K562 (cell line): ENCODE results near the gene HSFX3. TPM values are rescaled to one million over a fixed set of nuclear protein-coding genes. Genes with fewer than 3 reads are reported as not detected.
"Not testable (repeated sequence)": the region's sequence is repeated elsewhere in the genome, so short reads cannot be mapped to it uniquely, and the experiment has no call there.

ENCODE experiments used
- ATAC-seq: fragments of 200-7000 bp; cut with Tn5 transposase; 3 replicates; pipeline ENCODE4 v1.9.1; 2020; ENCODE audit warnings: moderate library complexity
- BruUV-seq: library from RNA; stranded (reverse); fragments of 400-500 nt; replicated peaks from 2 replicates; lab custom pipeline; 2021; lab: Mats Ljungman, UMichigan
- CTCF ChIA-PET: fragments of 300-600 bp; formaldehyde crosslinking; extraction: SDS; loops from one replicate; lab custom pipeline; 2021; ENCODE audit warnings: low intra/inter-chr PET ratio; lab: Yijun Ruan, JAX
- POLR2A ChIA-PET: fragments of 300-600, 350-650 bp; sonication (Branson Sonifier 250); formaldehyde crosslinking; extraction: SDS; loops from one replicate; lab custom pipeline; 2021; ENCODE audit warnings: antibody characterized with exemption, inconsistent platforms; lab: Yijun Ruan, JAX
- DNase-seq, 4 experiments: peaks; one replicate each; pipeline versions ENCODE4 v3.0.0 to v3.0.0-alpha.2; 2011 to 2018; ENCODE audit warnings: low spot score in 3 of 4, mixed read lengths in 3 of 4; ENCODE audit errors: extremely low read depth in 1 of 4
- FAIRE-seq: peaks from 2 replicates; lab custom pipeline; 2011; peaks lifted over from hg19 to GRCh38; lab: Jason Lieb, UNC
- H2AFZ ChIP-seq: 2 replicates; pipeline ENCODE4 v1.6.0; 2011; ENCODE audit warnings: low read depth, low read length, control low read depth, inconsistent platforms
- H3K27ac ChIP-seq: fragments of 200-600 bp; 3 replicates; pipeline ENCODE4 v1.8.0; 2011; ENCODE audit warnings: low read depth, mild to moderate bottlenecking, control low read depth, inconsistent platforms, low read length, moderate library complexity, mixed read lengths; ENCODE audit errors: extremely low read depth
- H3K27me3 ChIP-seq, 2 experiments: fragments of 300-600 bp in 1 of 2; 2 replicates in 1 of 2; 3 replicates in 1 of 2; pipeline versions ENCODE4 v1.6.0 to v1.8.0; 2011; ENCODE audit warnings: inconsistent platforms in 2 of 2, low read length in 2 of 2, mild to moderate bottlenecking in 1 of 2, mixed read lengths in 1 of 2, moderate library complexity in 1 of 2; ENCODE audit not compliant: control insufficient read depth in 2 of 2, insufficient read depth in 2 of 2
- H3K36me3 ChIP-seq: fragments of 300-600 bp; 3 replicates; pipeline ENCODE4 v1.8.0; 2011; ENCODE audit warnings: mild to moderate bottlenecking, low read length, inconsistent platforms; ENCODE audit not compliant: control insufficient read depth, insufficient read depth
- H3K4me1 ChIP-seq, 2 experiments: fragments of 200-600 bp in 1 of 2; replicated peaks in 1 of 2; 2 replicates in 1 of 2; 3 replicates in 1 of 2; pipeline versions ENCODE4 v1.5.1 to v1.8.0; 2011; ENCODE audit warnings: inconsistent platforms in 2 of 2, low read length in 2 of 2, mild to moderate bottlenecking in 1 of 2, mixed read lengths in 1 of 2, moderate library complexity in 1 of 2; ENCODE audit not compliant: control insufficient read depth in 2 of 2, insufficient read depth in 2 of 2
- H3K4me2 ChIP-seq: 2 replicates; pipeline ENCODE4 v1.6.1; 2011; ENCODE audit warnings: low read length, control low read depth, inconsistent platforms, mixed read lengths; ENCODE audit not compliant: insufficient read depth
- H3K4me3 ChIP-seq: fragments of 200-600 bp; sonication (generic), shearing (Covaris generic); 2 replicates; pipeline ENCODE4 v1.5.1; 2016; ENCODE audit warnings: control low read depth, inconsistent platforms
- H3K79me2 ChIP-seq: fragments of 200-600 bp; 3 replicates; pipeline ENCODE4 v1.8.0; 2011; ENCODE audit warnings: low read length, inconsistent platforms; ENCODE audit not compliant: control insufficient read depth, insufficient read depth
- H3K9ac ChIP-seq, 2 experiments: 2 replicates each; pipeline versions ENCODE4 v1.6.0 to v1.6.1; 2011; ENCODE audit warnings: low read depth in 2 of 2, low read length in 2 of 2, control low read depth in 1 of 2, inconsistent platforms in 1 of 2, mild to moderate bottlenecking in 1 of 2, mixed read lengths in 1 of 2; ENCODE audit not compliant: insufficient read depth in 1 of 2
- H3K9me1 ChIP-seq: one replicate; pipeline ENCODE4 v1.6.0; 2011; ENCODE audit warnings: inconsistent platforms, mild to moderate bottlenecking, low read length, moderate library complexity; ENCODE audit not compliant: control insufficient read depth, insufficient read depth
- H3K9me3 ChIP-seq: replicated peaks from 2 replicates; pipeline ENCODE4 v1.5.1; 2011; ENCODE audit warnings: low read depth, low read length, inconsistent platforms; ENCODE audit not compliant: control insufficient read depth, insufficient read depth
- H4K20me1 ChIP-seq: replicated peaks from 2 replicates; pipeline ENCODE4 v1.6.1; 2011; ENCODE audit warnings: low read length, inconsistent platforms, mixed read lengths; ENCODE audit not compliant: control insufficient read depth, insufficient read depth
- ZNF263 ChIP-seq: sonication (generic); formaldehyde crosslinking; IDR thresholded peaks from 2 replicates; pipeline ENCODE4 v1.8.0; 2022; ENCODE audit warnings: mild to moderate bottlenecking, missing genetic modification reagents, borderline replicate concordance
- WGBS: fragments of 100-300 bp; shearing (Covaris generic); methylation state at CpG from one replicate; pipeline ENCODE4 v1.1.6; 2016; ENCODE audit warnings: low coverage, mixed read lengths; ENCODE audit not compliant: insufficient coverage; ENCODE audit errors: missing lambda C conversion rate; 5-methylcytosine and 5-hydroxymethylcytosine counted together
- in situ Hi-C: fragments of 300-500 bp; cut with MboI; formaldehyde crosslinking; loops from 4 replicates; pipeline ENCODE4 v1.15.0; 2018; ENCODE audit warnings: inconsistent platforms, mixed read lengths
- intact Hi-C: fragments of 100-400 bp; cut with micrococcal nuclease; formaldehyde crosslinking; loops from 2 replicates; pipeline ENCODE4 v1.14.2; 2022
- polyA plus RNA-seq, 8 experiments: library from polyadenylated mRNA; depleted of rRNA in 4 of 8; stranded (reverse) in 5 of 8; unstranded in 3 of 8; fragments of >200 nt; fragmentation: Nextera tagmentation in 2 of 8; fragmentation: Illumina TruSeq in 1 of 8; extraction: Ambion mirVana in 2 of 8; extraction: Trizol in 1 of 8; gene quantifications; 2 replicates each; pipeline versions ENCODE4 v1.2.1 to v1.2.3, GENCODE V29; 2011 to 2014; ENCODE audit warnings: inconsistent platforms in 1 of 8, missing spikeins in 1 of 8
- total RNA-seq, 7 experiments: library from RNA; depleted of rRNA in 6 of 7; stranded (reverse); fragments of >200 nt in 6 of 7; fragmentation: Illumina TruSeq in 2 of 7; extraction: Trizol in 2 of 7; gene quantifications; 2 replicates each; pipeline versions ENCODE4 v1.2.1 to v1.2.3, GENCODE V29; 2011 to 2021; ENCODE audit warnings: low replicate concordance in 1 of 7
- TF ChIP-seq, protein P1 (sequence below): IDR thresholded peaks from 2 replicates; pipeline ENCODE4 v1.6.1; 2016; ENCODE audit warnings: missing genetic modification characterization, missing compliant biosample characterization

The HSFX3 gene
- total and polyA plus RNA-seq, 9 of the 15 experiments (the other 6 are each of a cell fraction or from before 2014, with no cell fraction given), result 0.08 to 0.10 TPM; not detected in 7

DNA sequence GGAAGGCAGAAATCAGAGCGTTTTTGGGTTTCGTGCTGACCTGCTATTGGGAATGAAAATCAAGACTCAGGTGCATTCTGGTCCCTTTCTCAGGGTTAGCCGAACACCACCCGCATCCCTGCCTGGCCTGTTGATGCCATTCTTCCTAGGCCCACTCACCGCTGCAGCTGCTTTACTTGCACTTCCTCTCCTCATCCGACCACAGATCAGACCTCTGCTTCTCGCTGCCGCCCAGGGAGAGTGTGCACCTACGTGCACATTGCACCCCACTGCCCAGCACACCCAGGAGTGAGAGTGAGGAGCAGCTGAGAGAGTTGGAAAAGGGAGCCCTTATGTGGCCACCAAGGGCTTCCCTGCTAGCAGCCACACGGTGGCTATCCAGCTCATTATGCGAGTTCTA is 12.2 kb downstream of the HSFX3 start:
- H3K4me1 ChIP-seq, result peaks cover 8 to 16% of the 10 kb centered on the region in 2 experiments; a peak in 4 of 5 replicates
- H3K4me3 ChIP-seq, H2AFZ ChIP-seq, POLR2A ChIA-PET, H3K36me3 ChIP-seq, H3K9me1 ChIP-seq, H3K27me3 ChIP-seq, H3K79me2 ChIP-seq, FAIRE-seq, ATAC-seq, H3K4me2 ChIP-seq, CTCF ChIA-PET, H3K9ac ChIP-seq, H3K27ac ChIP-seq, intact Hi-C loops, H3K9me3 ChIP-seq, H4K20me1 ChIP-seq, DNase-seq, BruUV-seq: not testable (repeated sequence)
- in situ Hi-C loops, result loop anchor here (10.0 kb wide), 1 partner anchor 407 kb away; no protein-coding TSS in a partner anchor
- WGBS, result 73% methylated on average over 5 of the region's 11 CpGs

DNA sequence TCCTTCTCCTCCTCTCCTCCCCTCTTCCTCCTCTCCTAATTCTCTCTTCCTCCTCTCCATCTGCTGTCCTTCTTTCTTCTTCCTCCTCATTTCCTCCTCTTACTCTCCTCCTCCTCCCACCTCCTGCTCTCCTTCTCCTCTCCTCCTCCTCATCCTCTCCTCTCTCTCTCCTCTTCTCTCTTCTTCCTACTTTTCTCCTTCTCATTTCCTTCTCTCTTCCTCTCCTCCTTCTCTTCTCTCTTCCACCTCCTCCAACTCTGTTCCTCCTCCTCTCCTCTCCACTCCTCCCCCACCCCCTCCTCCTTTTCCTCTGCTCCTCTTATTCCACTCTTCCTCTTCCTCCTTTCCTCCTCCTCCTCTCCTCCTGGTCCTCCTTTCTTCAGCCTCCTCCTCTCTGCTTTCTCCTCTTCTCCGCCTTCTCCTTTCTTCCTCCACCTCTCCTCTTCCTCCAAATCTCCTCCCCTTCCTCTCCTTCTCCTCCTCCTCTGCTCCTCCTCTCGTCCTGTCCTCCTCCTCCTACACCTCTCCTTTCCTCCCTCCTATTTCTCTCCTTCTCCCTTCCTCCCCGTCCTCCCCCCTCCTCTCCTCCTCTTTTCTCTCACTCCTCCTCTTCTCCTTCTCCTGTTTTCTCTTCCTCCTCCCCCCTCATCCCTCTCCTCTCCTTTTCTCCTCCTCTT is 14.7 kb downstream of the HSFX3 start:
- WGBS, result no CpG with 5 or more reads among the region's 3 CpGs

DNA sequence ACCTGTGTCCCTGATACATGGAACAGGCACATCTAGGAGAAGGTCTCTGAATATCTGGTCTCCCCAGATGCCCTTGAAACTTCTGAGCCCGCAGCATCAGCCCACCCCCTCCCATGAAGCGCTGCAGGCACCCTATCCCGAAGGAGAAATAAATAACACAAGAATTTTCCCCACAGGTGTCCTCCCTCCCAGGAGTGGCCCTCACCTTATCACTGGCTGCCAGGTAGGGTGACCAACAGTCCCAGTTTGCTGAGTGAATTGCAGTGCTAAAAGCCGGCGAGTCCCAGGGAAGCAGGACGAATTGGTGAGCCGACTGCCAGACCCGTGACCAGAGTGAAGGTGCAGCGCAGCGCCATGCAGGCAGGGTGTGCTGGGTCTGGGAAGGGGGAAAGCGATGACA is 15.7 kb downstream of the HSFX3 start:
- WGBS, result 66% methylated on average over 5 of the region's 11 CpGs
- H4K20me1 ChIP-seq, H3K4me2 ChIP-seq, H3K27ac ChIP-seq, H3K4me1 ChIP-seq, BruUV-seq, H2AFZ ChIP-seq, POLR2A ChIA-PET, intact Hi-C loops, FAIRE-seq, H3K36me3 ChIP-seq, H3K27me3 ChIP-seq, H3K4me3 ChIP-seq, H3K9ac ChIP-seq, H3K9me1 ChIP-seq, H3K9me3 ChIP-seq, H3K79me2 ChIP-seq, CTCF ChIA-PET, DNase-seq, ATAC-seq: not testable (repeated sequence)
- in situ Hi-C loops, result loop anchor here (10.0 kb wide), 1 partner anchor 411 kb away; no protein-coding TSS in a partner anchor

More for the DNA sequence above, 14.7 kb downstream of the HSFX3 start:
- intact Hi-C loops, H3K79me2 ChIP-seq, H3K9me1 ChIP-seq, H4K20me1 ChIP-seq, BruUV-seq, H3K27ac ChIP-seq, H3K27me3 ChIP-seq, H3K9ac ChIP-seq, ATAC-seq, POLR2A ChIA-PET, H3K9me3 ChIP-seq, H3K36me3 ChIP-seq, H3K4me2 ChIP-seq, FAIRE-seq, CTCF ChIA-PET, H2AFZ ChIP-seq, DNase-seq, H3K4me1 ChIP-seq, H3K4me3 ChIP-seq: not testable (repeated sequence)
- peak; percentile 73 for TF ChIP-seq ZNF263 (CRISPR knock-in tag)
- TF ChIP-seq, protein P1, sequence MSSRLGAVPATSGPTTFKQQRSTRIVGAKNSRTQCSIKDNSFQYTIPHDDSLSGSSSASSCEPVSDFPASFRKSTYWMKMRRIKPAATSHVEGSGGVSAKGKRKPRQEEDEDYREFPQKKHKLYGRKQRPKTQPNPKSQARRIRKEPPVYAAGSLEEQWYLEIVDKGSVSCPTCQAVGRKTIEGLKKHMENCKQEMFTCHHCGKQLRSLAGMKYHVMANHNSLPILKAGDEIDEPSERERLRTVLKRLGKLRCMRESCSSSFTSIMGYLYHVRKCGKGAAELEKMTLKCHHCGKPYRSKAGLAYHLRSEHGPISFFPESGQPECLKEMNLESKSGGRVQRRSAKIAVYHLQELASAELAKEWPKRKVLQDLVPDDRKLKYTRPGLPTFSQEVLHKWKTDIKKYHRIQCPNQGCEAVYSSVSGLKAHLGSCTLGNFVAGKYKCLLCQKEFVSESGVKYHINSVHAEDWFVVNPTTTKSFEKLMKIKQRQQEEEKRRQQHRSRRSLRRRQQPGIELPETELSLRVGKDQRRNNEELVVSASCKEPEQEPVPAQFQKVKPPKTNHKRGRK (tag), result peak; percentile 45; the same call in 1 of the 2 replicates
- in situ Hi-C loops, result loop anchor here (10.0 kb wide), 1 partner anchor 410 kb away; no protein-coding TSS in a partner anchor
